ENCODE measurements around the gene SERPINA6. TPM values are rescaled to one million over a fixed set of nuclear protein-coding genes. Genes with fewer than 3 reads are reported as not detected.
"Not testable (repeated sequence)": the region's sequence is repeated elsewhere in the genome, so short reads cannot be mapped to it uniquely, and the experiment has no call there.

SERPINA6 gene
- not detected for polyA plus RNA-seq

GRCh38 chr14:94322648-94323570 lies at the start of gene SERPINA6:
TSS of gene SERPINA6 (minus strand) at chr14:94323336. CDS start at chr14:94314648, 8,688 bp downstream.
- H3K27ac Mint-ChIP-seq = no peak within 1 kb of the TSS
- H3K4me1 Mint-ChIP-seq = no peaks in the 10 kb centered on the region
- peaks cover 0 to 5% (median 0%) of the 10 kb centered on the region in 6 donors for H3K9me3 Mint-ChIP-seq
- no peak within 1 kb of the TSS for H3K4me3 Mint-ChIP-seq
- no peaks in the 10 kb centered on the region for H3K36me3 Mint-ChIP-seq
- peaks cover 0 to 4% (median 2%) of the 10 kb centered on the region in 3 donors for H3K27me3 Mint-ChIP-seq (ENCODE audit: low read depth in 3 of 3)
- DNase-seq = no peak

- H3K4me3 Mint-ChIP-seq = no peak overlapping the region
- no peaks in the 10 kb centered on the region for H3K9me3 Mint-ChIP-seq
- no peaks in the 10 kb centered on the region for H3K4me1 Mint-ChIP-seq
- H3K36me3 Mint-ChIP-seq = no peaks in the 10 kb centered on the region
- no peak for DNase-seq
- H3K27ac Mint-ChIP-seq = no peak overlapping the region
- peaks cover 0 to 6% (median 0%) of the 10 kb centered on the region in 3 donors for H3K27me3 Mint-ChIP-seq (ENCODE audit: low read depth in 3 of 3)
Measured at GRCh38 chr14:94372021-94372605, 49.0 kb upstream of the SERPINA6 start.

GRCh38 chr14:94370524-94370910 lies 47.4 kb upstream of the SERPINA6 start:
- H3K4me3 Mint-ChIP-seq = no peak overlapping the region
- H3K4me1 Mint-ChIP-seq = no peaks in the 10 kb centered on the region
- DNase-seq = no peak
- peaks cover 0 to 6% (median 0%) of the 10 kb centered on the region in 3 donors for H3K27me3 Mint-ChIP-seq (ENCODE audit: low read depth in 3 of 3)
- H3K27ac Mint-ChIP-seq = no peak overlapping the region
- H3K36me3 Mint-ChIP-seq = no peaks in the 10 kb centered on the region
- H3K9me3 Mint-ChIP-seq = no peaks in the 10 kb centered on the region

GRCh38 chr14:94369766-94370523 lies 46.8 kb upstream of the SERPINA6 start:
- not testable (repeated sequence) for H3K4me3 Mint-ChIP-seq; DNase-seq; H3K27me3 Mint-ChIP-seq (ENCODE audit: low read depth in 3 of 3); H3K9me3 Mint-ChIP-seq; H3K27ac Mint-ChIP-seq; H3K4me1 Mint-ChIP-seq; H3K36me3 Mint-ChIP-seq

GRCh38 chr14:94368956-94369355 lies 45.8 kb upstream of the SERPINA6 start:
- DNase-seq = no peak
- H3K4me3 Mint-ChIP-seq = no peak overlapping the region
- H3K4me1 Mint-ChIP-seq = no peaks in the 10 kb centered on the region
- no peaks in the 10 kb centered on the region for H3K36me3 Mint-ChIP-seq
- no peaks in the 10 kb centered on the region for H3K9me3 Mint-ChIP-seq
- no peak overlapping the region for H3K27ac Mint-ChIP-seq
- peaks cover 0 to 3% (median 0%) of the 10 kb centered on the region in 3 donors for H3K27me3 Mint-ChIP-seq (ENCODE audit: low read depth in 3 of 3)

- no peaks in the 10 kb centered on the region for H3K9me3 Mint-ChIP-seq
- H3K27ac Mint-ChIP-seq = no peak overlapping the region
Measured at GRCh38 chr14:94368243-94368590, 45.1 kb upstream of the SERPINA6 start.

GRCh38 chr14:94367347-94368242 lies 44.5 kb upstream of the SERPINA6 start:
- no peaks in the 10 kb centered on the region for H3K36me3 Mint-ChIP-seq
- no peak for DNase-seq
- H3K4me3 Mint-ChIP-seq = no peak overlapping the region
- peaks cover 0 to 3% (median 0%) of the 10 kb centered on the region in 3 donors for H3K27me3 Mint-ChIP-seq (ENCODE audit: low read depth in 3 of 3)
- H3K27ac Mint-ChIP-seq = no peak overlapping the region
- no peaks in the 10 kb centered on the region for H3K9me3 Mint-ChIP-seq
- no peaks in the 10 kb centered on the region for H3K4me1 Mint-ChIP-seq

More at GRCh38 chr14:94368243-94368590, 45.1 kb upstream of the SERPINA6 start:
- Mint-ChIP-seq H3K27me3 (ENCODE audit: low read depth in 3 of 3) (peaks cover 0 to 3% (median 0%) of the 10 kb centered on the region in 3 donors), H3K36me3 (no peaks in the 10 kb centered on the region), H3K4me3 (no peak overlapping the region), H3K4me1 (no peaks in the 10 kb centered on the region)
- no peak for DNase-seq

- DNase-seq = no peak
- no peaks in the 10 kb centered on the region for H3K27me3 Mint-ChIP-seq (ENCODE audit: low read depth in 3 of 3)
- H3K4me1 Mint-ChIP-seq = no peaks in the 10 kb centered on the region
- no peaks in the 10 kb centered on the region for H3K36me3 Mint-ChIP-seq
- no peaks in the 10 kb centered on the region for H3K9me3 Mint-ChIP-seq
- H3K4me3 Mint-ChIP-seq = no peak within 1 kb of the TSS
- H3K27ac Mint-ChIP-seq = no peak within 1 kb of the TSS
Measured at GRCh38 chr14:94366146-94366915, 43.2 kb upstream of the SERPINA6 start, which contains the start of gene SERPINA2. TSS of gene SERPINA2 (minus strand) at chr14:94366698.

GRCh38 chr14:94365624-94366023 lies 42.5 kb upstream of the SERPINA6 start:
- Mint-ChIP-seq H3K4me3 (no peak overlapping the region), H3K27me3 (ENCODE audit: low read depth in 3 of 3) (peaks cover 0 to 2% (median 0%) of the 10 kb centered on the region in 3 donors), H3K27ac (no peak overlapping the region), H3K9me3 (no peaks in the 10 kb centered on the region), H3K4me1 (no peaks in the 10 kb centered on the region), H3K36me3 (no peaks in the 10 kb centered on the region)
- no peak for DNase-seq

GRCh38 chr14:94364964-94365363 lies 41.8 kb upstream of the SERPINA6 start:
- peaks cover 0 to 2% (median 0%) of the 10 kb centered on the region in 3 donors for H3K27me3 Mint-ChIP-seq (ENCODE audit: low read depth in 3 of 3)
- no peaks in the 10 kb centered on the region for H3K4me1 Mint-ChIP-seq
- H3K9me3 Mint-ChIP-seq = no peaks in the 10 kb centered on the region
- H3K4me3 Mint-ChIP-seq = no peak overlapping the region
- H3K27ac Mint-ChIP-seq = no peak overlapping the region
- no peaks in the 10 kb centered on the region for H3K36me3 Mint-ChIP-seq
- DNase-seq = no peak

GRCh38 chr14:94364037-94364436 lies 40.9 kb upstream of the SERPINA6 start:
- Mint-ChIP-seq H3K27me3 (ENCODE audit: low read depth in 3 of 3) (peaks cover 0 to 4% (median 2%) of the 10 kb centered on the region in 3 donors), H3K4me3 (no peak overlapping the region), H3K36me3 (no peaks in the 10 kb centered on the region), H3K4me1 (no peaks in the 10 kb centered on the region), H3K27ac (no peak overlapping the region), H3K9me3 (peaks cover 0 to 2% (median 0%) of the 10 kb centered on the region in 6 donors)
- DNase-seq = no peak

GRCh38 chr14:94363151-94363624 lies 40.1 kb upstream of the SERPINA6 start:
- H3K4me3 Mint-ChIP-seq = no peak overlapping the region
- H3K9me3 Mint-ChIP-seq = peaks cover 0 to 2% (median 0%) of the 10 kb centered on the region in 6 donors
- no peak overlapping the region for H3K27ac Mint-ChIP-seq
- no peak for DNase-seq
- H3K36me3 Mint-ChIP-seq = no peaks in the 10 kb centered on the region
- H3K4me1 Mint-ChIP-seq = no peaks in the 10 kb centered on the region
- peaks cover 0 to 4% (median 2%) of the 10 kb centered on the region in 3 donors for H3K27me3 Mint-ChIP-seq (ENCODE audit: low read depth in 3 of 3)

Measured in immature natural killer cell (primary cell).